ENCODE data around the gene EYA2.

Gene EYA2

GRCh38 chr20:47208534-47209174 lies 314.0 kb downstream of the EYA2 start:
- no peak overlapping the region for H3K4me3 Mint-ChIP-seq
- no peaks in the 10 kb centered on the region for H3K27me3 Mint-ChIP-seq
- H3K4me1 Mint-ChIP-seq = no peaks in the 10 kb centered on the region
- H3K36me3 Mint-ChIP-seq (ENCODE audit: insufficient read depth) = peaks cover 25% of the 10 kb centered on the region
- H3K27ac Mint-ChIP-seq (ENCODE audit: low read depth) = no peak overlapping the region
- DNase-seq (ENCODE audit: low spot score in 2 of 2) = no peak
- H3K9me3 Mint-ChIP-seq = no peaks in the 10 kb centered on the region
- ATAC-seq (replicated peaks; ENCODE audit: extremely low read depth, poor library complexity, severe bottlenecking) = no peak

DNA sequence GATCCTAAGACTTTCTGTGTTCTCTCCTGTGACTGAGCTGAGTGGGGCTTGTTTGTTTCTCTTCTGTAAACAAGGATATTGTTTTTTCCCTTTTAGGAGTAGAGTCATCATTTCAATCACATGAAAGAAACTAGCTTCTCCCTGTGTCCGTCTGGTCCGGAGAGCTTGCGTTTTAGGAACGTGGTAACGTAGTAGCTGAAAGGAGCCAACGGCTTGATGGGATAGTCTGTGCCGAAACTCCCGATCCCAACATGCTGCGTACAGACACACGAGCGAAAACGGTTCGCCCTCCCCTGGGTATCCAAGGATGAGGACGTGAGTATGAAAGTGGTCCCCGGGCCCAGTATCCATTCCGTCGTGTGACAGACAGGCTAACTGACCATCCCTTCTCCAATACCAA lies 315.3 kb downstream of the EYA2 start:
- no peak for ATAC-seq (replicated peaks; ENCODE audit: extremely low read depth, poor library complexity, severe bottlenecking)
- DNase-seq (ENCODE audit: low spot score in 2 of 2) = no peak
- Mint-ChIP-seq H3K27ac (ENCODE audit: low read depth) (no peak overlapping the region), H3K9me3 (no peaks in the 10 kb centered on the region), H3K27me3 (no peaks in the 10 kb centered on the region), H3K4me1 (no peaks in the 10 kb centered on the region), H3K36me3 (ENCODE audit: insufficient read depth) (peaks cover 26% of the 10 kb centered on the region), H3K4me3 (no peak overlapping the region)

GRCh38 chr20:47210470-47210869 lies 315.8 kb downstream of the EYA2 start:
- no peaks in the 10 kb centered on the region for H3K27me3 Mint-ChIP-seq
- DNase-seq (ENCODE audit: low spot score in 2 of 2) = no peak
- H3K36me3 Mint-ChIP-seq (ENCODE audit: insufficient read depth) = peaks cover 27% of the 10 kb centered on the region

GRCh38 chr20:47211036-47211435 lies 316.4 kb downstream of the EYA2 start:
- Mint-ChIP-seq H3K9me3 (no peaks in the 10 kb centered on the region), H3K27me3 (no peaks in the 10 kb centered on the region), H3K36me3 (ENCODE audit: insufficient read depth) (peaks cover 32% of the 10 kb centered on the region), H3K4me1 (peaks cover 5% of the 10 kb centered on the region), H3K4me3 (no peak overlapping the region), H3K27ac (ENCODE audit: low read depth) (no peak overlapping the region)
- ATAC-seq (replicated peaks; ENCODE audit: extremely low read depth, poor library complexity, severe bottlenecking) (no peak), DNase-seq (ENCODE audit: low spot score in 2 of 2) (no peak)

More at GRCh38 chr20:47210470-47210869, 315.8 kb downstream of the EYA2 start:
- H3K27ac Mint-ChIP-seq (ENCODE audit: low read depth) = no peak overlapping the region
- no peaks in the 10 kb centered on the region for H3K4me1 Mint-ChIP-seq
- H3K9me3 Mint-ChIP-seq = no peaks in the 10 kb centered on the region
- no peak for ATAC-seq (replicated peaks; ENCODE audit: extremely low read depth, poor library complexity, severe bottlenecking)
- no peak overlapping the region for H3K4me3 Mint-ChIP-seq

GRCh38 chr20:47212606-47213207 lies 318.1 kb downstream of the EYA2 start:
- peaks cover 5% of the 10 kb centered on the region for H3K4me1 Mint-ChIP-seq
- no peak for DNase-seq (ENCODE audit: low spot score in 2 of 2)
- no peaks in the 10 kb centered on the region for H3K9me3 Mint-ChIP-seq
- no peak overlapping the region for H3K4me3 Mint-ChIP-seq
- H3K27ac Mint-ChIP-seq (ENCODE audit: low read depth) = no peak overlapping the region
- H3K36me3 Mint-ChIP-seq (ENCODE audit: insufficient read depth) = peaks cover 33% of the 10 kb centered on the region
- H3K27me3 Mint-ChIP-seq = no peaks in the 10 kb centered on the region
- no peak for ATAC-seq (replicated peaks; ENCODE audit: extremely low read depth, poor library complexity, severe bottlenecking)

DNA sequence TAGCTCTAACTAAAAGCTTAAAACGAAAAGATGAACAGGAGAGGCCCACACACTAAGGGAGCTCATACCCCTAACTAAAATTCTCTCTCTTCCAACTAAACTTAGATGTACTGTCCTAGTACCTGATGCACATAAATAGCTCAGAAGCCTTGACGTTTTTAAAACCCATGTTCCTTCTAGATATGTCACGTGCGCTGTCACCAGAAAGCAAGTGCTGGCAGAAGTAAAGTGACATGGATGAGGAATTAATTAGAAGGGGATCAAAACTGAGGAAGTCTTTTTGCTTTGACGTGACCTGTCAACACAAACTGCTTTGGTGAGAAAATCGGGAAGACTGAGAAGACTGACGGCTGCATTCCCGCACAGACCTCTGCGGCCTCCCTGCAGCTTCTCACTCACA lies 319.3 kb downstream of the EYA2 start:
- Mint-ChIP-seq H3K27ac (ENCODE audit: low read depth) (no peak overlapping the region), H3K36me3 (ENCODE audit: insufficient read depth) (peaks cover 31% of the 10 kb centered on the region), H3K9me3 (no peaks in the 10 kb centered on the region)

GRCh38 chr20:47215653-47216397 lies 321.2 kb downstream of the EYA2 start:
- Mint-ChIP-seq H3K4me1 (peaks cover 5% of the 10 kb centered on the region), H3K27me3 (no peaks in the 10 kb centered on the region), H3K27ac (ENCODE audit: low read depth) (peak overlapping the region; percentile 18), H3K36me3 (ENCODE audit: insufficient read depth) (peaks cover 36% of the 10 kb centered on the region), H3K4me3 (no peak overlapping the region), H3K9me3 (no peaks in the 10 kb centered on the region)
- DNase-seq (ENCODE audit: low spot score in 2 of 2) (no peak), ATAC-seq (replicated peaks; ENCODE audit: extremely low read depth, poor library complexity, severe bottlenecking) (no peak)

More for the DNA sequence above, 319.3 kb downstream of the EYA2 start:
- peaks cover 5% of the 10 kb centered on the region for H3K4me1 Mint-ChIP-seq
- no peak overlapping the region for H3K4me3 Mint-ChIP-seq
- no peak for DNase-seq (ENCODE audit: low spot score in 2 of 2)
- ATAC-seq (replicated peaks; ENCODE audit: extremely low read depth, poor library complexity, severe bottlenecking) = no peak
- H3K27me3 Mint-ChIP-seq = no peaks in the 10 kb centered on the region

- H3K27ac Mint-ChIP-seq (ENCODE audit: low read depth) = no peak overlapping the region
- H3K27me3 Mint-ChIP-seq = no peaks in the 10 kb centered on the region
- no peaks in the 10 kb centered on the region for H3K9me3 Mint-ChIP-seq
- DNase-seq (ENCODE audit: low spot score in 2 of 2) = no peak
- peaks cover 44% of the 10 kb centered on the region for H3K36me3 Mint-ChIP-seq (ENCODE audit: insufficient read depth)
- ATAC-seq (replicated peaks; ENCODE audit: extremely low read depth, poor library complexity, severe bottlenecking) = no peak
- H3K4me3 Mint-ChIP-seq = no peak overlapping the region
- H3K4me1 Mint-ChIP-seq = peaks cover 5% of the 10 kb centered on the region
These were observed 322.3 kb downstream of the EYA2 start for GRCh38 chr20:47216819-47217410.

DNA sequence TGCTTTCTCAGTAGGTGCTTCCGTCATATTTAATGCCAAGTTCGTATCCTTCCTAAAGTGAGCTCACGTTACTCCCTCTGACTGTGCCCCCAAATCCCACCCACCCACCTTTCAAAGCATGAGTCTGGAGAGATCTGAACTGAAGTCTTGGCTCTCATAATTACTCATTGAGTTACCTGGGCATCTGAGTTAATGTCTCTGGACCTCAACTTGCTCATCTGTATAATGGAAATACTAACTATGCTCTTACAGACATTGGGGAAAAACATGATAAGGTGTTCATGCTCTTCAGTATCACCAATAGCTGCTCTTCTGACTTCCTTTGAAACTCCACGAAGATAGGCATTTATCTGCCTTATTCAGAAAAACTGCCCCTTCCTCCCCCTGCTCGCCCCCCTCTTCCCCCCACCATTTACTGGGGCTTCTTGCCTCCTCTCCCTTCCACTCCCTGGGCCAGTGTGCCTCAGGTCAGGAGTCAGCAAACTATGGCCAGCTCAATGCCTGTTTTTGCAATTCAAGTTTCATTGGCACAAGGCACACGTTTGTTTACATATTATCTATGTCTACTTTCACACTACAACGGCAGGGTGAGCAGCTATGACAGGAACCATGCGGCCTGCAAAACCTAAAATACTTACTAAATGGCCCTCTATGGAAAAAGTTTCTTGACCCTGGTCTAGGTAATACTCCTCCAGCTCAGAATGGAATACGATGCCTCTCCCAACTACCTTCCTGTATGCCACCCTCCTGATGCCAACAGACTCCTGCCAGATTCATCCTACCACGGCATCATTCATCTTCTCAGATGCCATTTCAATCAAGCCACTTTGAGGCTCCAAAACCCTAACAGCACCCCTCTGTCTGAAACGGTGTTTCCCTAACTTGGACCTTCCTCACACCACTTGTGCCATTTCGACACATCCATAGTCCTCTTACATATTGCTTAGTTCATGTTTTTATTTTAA lies 323.1 kb downstream of the EYA2 start:
- Mint-ChIP-seq H3K4me1 (peaks cover 12% of the 10 kb centered on the region), H3K27me3 (no peaks in the 10 kb centered on the region), H3K27ac (ENCODE audit: low read depth) (no peak overlapping the region), H3K9me3 (no peaks in the 10 kb centered on the region), H3K4me3 (no peak overlapping the region), H3K36me3 (ENCODE audit: insufficient read depth) (peaks cover 51% of the 10 kb centered on the region)
- no peak for DNase-seq (ENCODE audit: low spot score in 2 of 2)
- ATAC-seq (replicated peaks; ENCODE audit: extremely low read depth, poor library complexity, severe bottlenecking) = no peak

- ATAC-seq (replicated peaks; ENCODE audit: extremely low read depth, poor library complexity, severe bottlenecking) = no peak
- Mint-ChIP-seq H3K27me3 (no peaks in the 10 kb centered on the region), H3K27ac (ENCODE audit: low read depth) (no peak overlapping the region), H3K36me3 (ENCODE audit: insufficient read depth) (peaks cover 62% of the 10 kb centered on the region), H3K4me3 (no peak overlapping the region), H3K9me3 (no peaks in the 10 kb centered on the region), H3K4me1 (peaks cover 12% of the 10 kb centered on the region)
- DNase-seq (ENCODE audit: low spot score in 2 of 2) = peak; percentile 15 to 17
These were observed 325.5 kb downstream of the EYA2 start for GRCh38 chr20:47220161-47220582.

GRCh38 chr20:47221036-47221625 lies 326.5 kb downstream of the EYA2 start:
- no peak overlapping the region for H3K27ac Mint-ChIP-seq (ENCODE audit: low read depth)
- H3K4me3 Mint-ChIP-seq = no peak overlapping the region
- ATAC-seq (replicated peaks; ENCODE audit: extremely low read depth, poor library complexity, severe bottlenecking) (no peak), DNase-seq (ENCODE audit: low spot score in 2 of 2) (no peak)
- H3K27me3 Mint-ChIP-seq = no peaks in the 10 kb centered on the region
- peaks cover 59% of the 10 kb centered on the region for H3K36me3 Mint-ChIP-seq (ENCODE audit: insufficient read depth)
- peaks cover 7% of the 10 kb centered on the region for H3K4me1 Mint-ChIP-seq
- H3K9me3 Mint-ChIP-seq = no peaks in the 10 kb centered on the region
